Upper lobe of right lung (tissue), 1 donor: ENCODE results near the gene HES7. TPM values are rescaled to one million over a fixed set of nuclear protein-coding genes. Genes with fewer than 3 reads are reported as not detected.

Experiments
- ATAC-seq: fragments of 200-7000 bp; cut with Tn5 transposase; one replicate; pipeline ENCODE4 v1.9.1; 2020; ENCODE audit warnings: mild to moderate bottlenecking, moderate library complexity
- DNase-seq: peaks from one replicate; pipeline ENCODE4 v3.0.0-alpha.2; 2020
- H3K27ac ChIP-seq: fragments of 200-600 bp; one replicate; pipeline ENCODE4 v1.8.0; 2022
- H3K27me3 ChIP-seq: fragments of 200-600 bp; one replicate; pipeline ENCODE4 v1.8.0; 2022; ENCODE audit warnings: mild to moderate bottlenecking
- H3K36me3 ChIP-seq: fragments of 200-600 bp; one replicate; pipeline ENCODE4 v1.8.0; 2022
- H3K4me1 ChIP-seq: fragments of 200-600 bp; one replicate; pipeline ENCODE4 v1.8.0; 2022
- H3K4me3 ChIP-seq: fragments of 200-600 bp; one replicate; pipeline ENCODE4 v1.8.0; 2022; ENCODE audit warnings: mild to moderate bottlenecking
- H3K9me3 ChIP-seq: fragments of 200-600 bp; one replicate; pipeline ENCODE4 v1.8.0; 2022
- CTCF ChIP-seq: fragments of 200-600 bp; IDR thresholded peaks from one replicate; pipeline ENCODE4 v1.8.0; 2022; ENCODE audit warnings: antibody characterized with exemption
- intact Hi-C: fragments of 100-400 bp; cut with DNase I; formaldehyde crosslinking; loops from one replicate; pipeline ENCODE4 v1.11.0; 2022
- total RNA-seq: library from RNA; stranded (reverse); fragmentation: NEBNext Ultra II Directional; extraction: Animal tissue kit (Norgen Biotek cat#: 25700); gene quantifications from one replicate; pipeline ENCODE4 v1.2.1, GENCODE V29; 2021
- donor health status: DM: no; HTN: yes; CAD: no; lungs with severe emphysema.

Gene HES7
- total RNA-seq, 1 donor from 2014 or later: not detected

GRCh38 chr17:8122924-8123694 lies 797 bp downstream of the HES7 start:
- intact Hi-C loops: loop anchor here (5.0 kb wide), 1 partner anchor 64 kb away; no protein-coding TSS in a partner anchor
- Histone ChIP-seq H3K9me3 (no peaks in the 10 kb centered on the region), H3K36me3 (no peaks in the 10 kb centered on the region), H3K4me3 (peak overlapping the region; percentile 67), H3K27me3 (peaks cover 22% of the 10 kb centered on the region), H3K27ac (no peak overlapping the region), H3K4me1 (peaks cover 72% of the 10 kb centered on the region)
- no peak for TF ChIP-seq CTCF
- ATAC-seq (no peak), DNase-seq (no peak)

GRCh38 chr17:8122422-8122923 lies 1.4 kb downstream of the HES7 start:
- intact Hi-C loops: loop anchor here (5.0 kb wide), 1 partner anchor 65 kb away; no protein-coding TSS in a partner anchor
- ATAC-seq: no peak
- no peak overlapping the region for H3K27ac ChIP-seq

GRCh38 chr17:8121681-8122421 lies 2.1 kb downstream of the HES7 start:
- Histone ChIP-seq H3K27me3 (peaks cover 29% of the 10 kb centered on the region), H3K27ac (no peak overlapping the region), H3K36me3 (no peaks in the 10 kb centered on the region), H3K9me3 (no peaks in the 10 kb centered on the region), H3K4me3 (peak overlapping the region; percentile 67), H3K4me1 (peaks cover 77% of the 10 kb centered on the region)
- TF ChIP-seq CTCF: peak; percentile 33
- intact Hi-C loops: loop anchor here (5.0 kb wide), 1 partner anchor 65 kb away; no protein-coding TSS in a partner anchor
- ATAC-seq: peak; percentile 21
- DNase-seq: no peak

More at GRCh38 chr17:8122422-8122923, 1.4 kb downstream of the HES7 start:
- TF ChIP-seq CTCF: no peak
- peaks cover 79% of the 10 kb centered on the region for H3K4me1 ChIP-seq
- peak overlapping the region; percentile 67 for H3K4me3 ChIP-seq
- DNase-seq: no peak
- peaks cover 23% of the 10 kb centered on the region for H3K27me3 ChIP-seq
- H3K9me3 ChIP-seq: no peaks in the 10 kb centered on the region
- no peaks in the 10 kb centered on the region for H3K36me3 ChIP-seq

- TF ChIP-seq CTCF: no peak
- DNase-seq (no peak), ATAC-seq (no peak)
- intact Hi-C loops: loop anchor here (5.0 kb wide), 1 partner anchor 66 kb away; no protein-coding TSS in a partner anchor
- H3K27me3 ChIP-seq: peaks cover 34% of the 10 kb centered on the region
- H3K27ac ChIP-seq: no peak overlapping the region
- H3K9me3 ChIP-seq: no peaks in the 10 kb centered on the region
- peak overlapping the region; percentile 67 for H3K4me3 ChIP-seq
- peaks cover 75% of the 10 kb centered on the region for H3K4me1 ChIP-seq
- H3K36me3 ChIP-seq: no peaks in the 10 kb centered on the region
Observed at GRCh38 chr17:8121407-8121680, 2.6 kb downstream of the HES7 start.

- Histone ChIP-seq H3K27ac (no peak overlapping the region), H3K4me1 (peaks cover 69% of the 10 kb centered on the region), H3K9me3 (no peaks in the 10 kb centered on the region), H3K36me3 (no peaks in the 10 kb centered on the region), H3K4me3 (peak overlapping the region; percentile 67), H3K27me3 (peaks cover 38% of the 10 kb centered on the region)
- intact Hi-C loops: loop anchor here (5.0 kb wide), 1 partner anchor 67 kb away; no protein-coding TSS in a partner anchor
- peak; percentile 31 for TF ChIP-seq CTCF
- DNase-seq (peak; percentile 85), ATAC-seq (peak; percentile 4)
Observed at GRCh38 chr17:8120520-8121406, 3.1 kb downstream of the HES7 start.
